Tongue (tissue), 2 donors: ENCODE results near the gene CDH13. TPM values are rescaled to one million over a fixed set of nuclear protein-coding genes. Genes with fewer than 3 reads are reported as not detected.

ENCODE experiments used
- DNase-seq: peaks from one replicate; pipeline ENCODE4 v3.0.0-alpha.2; 2015
- total RNA-seq: library from RNA; depleted of rRNA; stranded (reverse); fragments of >200 nt; gene quantifications from one replicate; pipeline ENCODE4 v1.2.3, GENCODE V29; 2014

Gene CDH13
- total RNA-seq, 1 donor from 2014 or later, result 106 TPM

DNA sequence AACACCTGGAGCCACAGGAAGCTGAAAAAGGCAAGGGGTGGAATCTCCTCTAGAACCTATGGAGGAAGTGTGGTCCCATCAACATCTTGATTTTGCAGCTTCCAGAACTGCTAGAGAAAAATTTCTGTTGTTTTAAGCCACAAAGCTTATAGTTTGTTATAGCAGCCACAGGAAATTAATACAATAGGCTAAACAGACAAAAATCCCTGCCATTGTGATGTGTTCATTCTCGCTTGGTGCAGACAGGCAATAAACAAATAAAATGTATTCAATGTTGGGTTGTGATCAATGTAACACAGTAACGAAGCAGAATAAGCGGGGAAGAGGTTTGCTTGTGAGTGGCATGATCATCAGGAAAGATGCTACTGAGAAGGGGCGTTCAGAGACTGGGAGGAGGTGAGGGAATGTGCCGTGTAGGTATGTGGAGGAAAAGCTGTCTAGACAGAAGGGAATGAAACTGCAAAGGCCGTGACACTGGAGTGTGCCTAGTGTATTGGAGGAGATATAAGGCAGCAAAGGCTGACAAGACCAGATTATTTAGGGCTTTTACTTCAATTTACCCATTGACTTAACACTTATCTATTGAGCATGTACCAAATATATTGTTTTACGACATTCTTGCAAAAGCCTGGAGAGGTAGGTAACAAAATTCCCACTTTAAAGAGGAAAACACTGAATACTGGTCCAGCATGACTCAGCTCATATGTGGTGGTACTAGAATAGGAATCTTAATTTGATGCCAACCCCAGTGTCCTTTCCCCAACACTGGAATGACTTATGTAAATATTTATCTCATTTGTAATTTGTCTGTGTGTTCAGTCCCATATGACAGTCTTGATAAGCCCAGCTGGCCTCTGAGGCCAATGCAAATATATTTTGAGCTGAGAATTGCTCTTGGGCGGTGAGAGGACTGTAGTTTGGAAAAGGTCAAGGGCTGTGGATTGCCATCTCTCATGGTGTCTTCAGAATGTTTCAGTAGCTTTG is 375.9 kb downstream of the CDH13 start:
- no peak for DNase-seq

DNA sequence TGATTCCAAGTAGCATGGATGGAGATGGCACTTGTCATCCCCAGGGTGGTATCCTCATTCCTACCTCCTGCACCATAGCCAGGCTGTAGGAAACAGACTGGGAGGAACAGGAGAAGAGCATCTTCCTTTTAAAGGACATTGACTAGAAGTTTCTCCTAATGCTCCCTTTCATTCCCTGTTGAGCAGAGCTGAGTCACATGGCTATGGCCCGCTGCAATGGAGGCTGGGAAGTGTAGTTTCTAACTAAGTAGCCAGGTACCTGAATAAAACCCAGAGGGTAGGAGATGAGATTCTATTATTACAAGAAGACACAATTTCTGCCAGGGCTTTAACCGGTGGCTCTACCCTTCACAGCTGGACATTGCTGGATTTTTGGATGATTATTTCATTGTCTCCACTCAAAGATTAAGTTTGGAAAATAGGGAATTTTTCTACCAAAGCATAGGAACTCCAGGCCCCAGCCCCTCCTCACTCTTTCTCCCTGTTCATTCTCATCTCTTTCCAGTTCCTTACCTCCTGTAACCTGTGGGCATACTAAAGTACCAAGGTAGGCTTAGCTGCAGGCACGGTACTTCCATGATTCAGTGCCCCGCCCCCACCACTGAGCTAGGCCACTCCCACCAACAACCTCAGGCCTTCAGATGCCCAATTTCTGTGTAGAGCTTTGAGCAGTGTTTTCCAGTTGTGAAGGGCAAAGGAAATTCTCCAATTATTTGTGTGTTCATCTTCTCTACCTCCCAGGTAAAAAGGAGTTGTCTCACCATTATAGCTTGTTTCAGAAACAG is 378.3 kb downstream of the CDH13 start:
- no peak for DNase-seq

DNA sequence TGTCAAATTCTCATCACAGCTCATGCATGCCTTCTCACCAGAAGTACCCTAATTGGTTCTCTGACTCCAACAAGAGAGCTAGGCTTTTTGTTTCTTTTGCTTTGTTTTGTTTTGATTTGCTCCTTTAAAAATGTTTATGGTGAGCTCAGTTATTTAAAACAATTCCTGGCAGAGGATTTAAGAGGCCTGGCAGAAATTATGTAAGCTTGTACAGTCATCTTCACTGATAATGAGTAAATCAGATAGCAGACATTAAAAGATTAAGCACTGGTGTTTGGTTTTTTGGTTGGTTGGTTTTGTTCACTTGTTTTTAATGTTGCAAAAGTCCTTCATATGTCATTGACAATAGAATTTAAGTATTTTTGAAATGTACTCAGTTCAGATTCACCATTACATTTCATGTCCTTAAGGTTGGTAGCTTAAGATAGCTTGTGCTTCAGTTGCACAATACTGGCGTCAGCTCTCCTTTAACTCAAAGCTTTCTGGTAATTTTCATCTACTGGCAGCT is 378.9 kb downstream of the CDH13 start:
- no peak for DNase-seq

DNA sequence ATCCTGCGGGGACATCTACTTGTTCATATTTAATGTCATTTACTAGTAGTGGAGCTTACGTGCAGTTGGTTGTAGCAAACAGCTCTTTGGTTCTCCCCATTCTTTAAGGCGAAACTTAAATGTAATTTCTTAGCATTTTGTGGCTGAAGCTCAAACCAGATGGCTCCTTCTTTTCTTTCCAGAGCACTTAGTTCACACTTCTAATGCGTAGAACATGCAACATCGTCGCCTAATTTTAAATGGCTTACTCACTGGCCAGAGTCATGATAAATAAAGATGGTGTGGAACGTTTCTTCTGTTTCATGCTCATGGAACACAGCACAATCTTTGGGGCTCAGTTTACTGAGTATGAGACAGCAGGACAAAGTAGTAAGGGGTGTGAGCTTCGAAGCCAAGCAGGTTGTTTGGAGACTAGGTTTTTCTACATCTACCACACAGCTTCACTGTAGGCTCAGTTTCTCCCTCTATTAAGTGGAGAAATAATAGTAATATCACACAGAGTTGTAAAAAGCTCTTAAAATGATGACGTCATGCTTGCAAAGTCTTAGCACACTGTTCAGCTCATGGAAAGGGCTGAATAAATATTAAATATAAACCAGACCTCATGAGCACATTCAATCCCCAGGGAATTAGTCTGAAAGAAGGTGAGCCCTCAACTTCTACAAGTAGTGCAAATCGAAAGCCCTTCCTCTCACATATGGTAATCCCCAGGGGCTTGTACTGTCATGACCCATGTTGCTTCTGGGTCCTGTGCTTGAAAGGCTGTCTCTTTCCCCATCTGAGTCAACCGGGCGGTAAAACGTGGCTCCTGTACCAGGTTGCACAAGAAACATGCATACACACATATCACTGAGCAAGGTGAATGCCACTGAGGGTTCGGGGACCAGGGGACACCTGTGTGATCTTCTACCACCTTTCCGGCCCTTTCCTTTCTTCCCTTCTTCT is 384.3 kb downstream of the CDH13 start:
- DNase-seq, result no peak

DNA sequence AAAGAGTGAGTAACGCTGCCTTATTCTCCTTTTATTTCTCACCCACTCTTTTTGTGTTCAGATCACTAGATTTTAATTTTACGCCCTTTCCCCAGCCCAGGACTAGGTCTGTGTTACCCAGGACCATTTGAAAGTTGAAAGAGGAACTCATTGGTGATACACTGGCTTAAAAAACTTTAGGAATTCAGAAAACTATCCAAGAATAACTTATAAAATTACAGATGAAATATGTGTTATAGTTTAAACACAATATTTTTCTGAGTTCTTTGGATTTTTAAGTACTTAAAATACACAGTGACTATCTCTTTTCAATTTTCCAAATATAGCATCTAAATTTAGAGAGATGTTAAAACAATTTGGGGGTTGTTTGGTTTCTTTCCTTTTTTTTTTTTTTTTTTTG is 385.2 kb downstream of the CDH13 start:
- no peak for DNase-seq

DNA sequence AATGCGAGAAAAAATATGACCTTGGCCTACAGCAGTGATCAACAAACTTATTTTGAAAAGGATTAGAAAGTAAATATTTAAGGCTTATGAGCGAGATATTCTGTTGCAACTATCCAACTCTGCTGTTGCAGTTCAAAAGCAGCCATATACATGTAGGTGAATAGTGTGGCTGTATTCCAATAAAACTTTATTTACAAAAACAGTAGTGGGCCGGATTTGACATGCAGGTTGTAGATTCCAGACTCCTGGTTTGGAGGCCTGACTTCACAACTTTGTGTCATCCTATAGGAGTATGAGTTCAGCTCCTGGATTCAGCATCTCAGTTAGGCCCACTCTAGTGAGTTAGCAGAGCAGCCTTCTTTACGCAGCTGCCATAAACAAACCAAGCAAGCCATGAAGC is 386.3 kb downstream of the CDH13 start:
- no peak for DNase-seq

DNA sequence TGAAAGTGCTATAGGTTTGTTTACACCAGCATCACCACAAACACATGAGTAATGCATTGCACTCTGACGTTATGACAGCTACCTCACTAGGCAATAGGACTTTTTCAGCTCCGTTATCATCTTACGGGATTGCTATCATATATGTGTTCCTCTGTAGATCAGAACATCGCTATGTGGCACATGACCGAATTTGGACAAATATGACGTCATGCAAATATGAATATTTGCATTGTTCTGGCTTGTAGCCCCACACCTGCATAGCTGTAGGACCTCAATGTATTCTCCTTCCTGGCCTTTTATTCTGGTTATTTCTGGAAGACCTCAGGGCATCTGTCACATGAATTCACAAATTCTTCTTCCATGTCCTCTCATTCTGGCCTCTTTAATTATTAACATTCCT is 393.2 kb downstream of the CDH13 start:
- DNase-seq, result no peak

DNA sequence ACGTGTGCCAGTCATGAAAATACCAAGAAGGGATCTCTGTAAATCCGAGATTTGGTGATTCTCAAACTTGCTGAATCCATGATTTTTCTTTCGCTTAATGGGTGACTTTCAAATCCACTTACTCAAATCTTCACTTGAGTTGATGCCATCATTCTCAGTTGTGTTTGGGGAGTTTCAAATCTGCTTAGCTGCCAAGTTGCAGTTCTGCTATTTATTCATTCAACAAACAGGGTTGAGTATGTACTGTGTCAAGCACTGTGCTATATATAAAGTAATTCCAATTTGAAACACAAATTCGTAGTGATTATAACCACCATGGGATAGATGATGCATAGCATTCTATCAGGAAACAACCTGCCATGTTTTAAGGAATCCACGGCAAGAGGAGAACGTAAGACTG is 394.3 kb downstream of the CDH13 start:
- no peak for DNase-seq

DNA sequence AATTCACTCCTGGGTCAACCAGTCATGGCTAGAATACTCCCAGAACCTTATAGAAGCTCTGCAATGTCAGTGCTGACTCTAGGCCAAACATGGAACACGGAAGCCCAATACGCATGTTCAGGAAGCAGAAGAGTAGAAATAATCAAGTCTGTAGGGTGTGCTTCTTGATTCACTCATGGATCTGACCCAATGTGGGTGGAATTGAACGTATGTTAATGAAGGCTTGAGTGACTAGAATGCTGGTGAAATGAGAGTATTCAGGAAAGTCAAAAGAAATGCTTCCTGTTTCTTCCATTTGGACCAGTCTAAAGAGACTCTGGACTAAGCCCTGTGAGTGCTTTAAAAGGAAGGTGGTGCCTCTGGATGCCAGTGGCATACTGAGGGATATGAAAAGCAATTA is 395.0 kb downstream of the CDH13 start:
- no peak for DNase-seq

DNA sequence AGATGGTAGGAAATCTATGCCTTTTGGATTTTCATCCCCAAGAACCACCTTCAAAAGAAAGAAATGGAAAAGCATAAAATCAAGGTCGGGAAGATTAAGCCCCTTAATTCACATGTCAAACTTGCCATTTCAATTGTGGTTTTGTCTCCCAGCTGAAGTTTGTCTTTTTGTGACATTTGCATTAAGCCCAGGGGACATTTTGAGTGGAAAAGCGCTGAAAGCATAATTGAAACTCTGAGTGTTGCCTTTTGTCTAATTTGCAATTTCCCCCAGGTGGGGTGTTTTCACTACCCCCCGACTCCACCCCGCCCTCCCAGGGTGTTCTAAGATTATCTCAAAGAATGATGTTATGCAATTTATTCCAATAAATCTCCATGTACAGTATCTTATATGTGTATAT is 396.2 kb downstream of the CDH13 start:
- DNase-seq, result no peak

DNA sequence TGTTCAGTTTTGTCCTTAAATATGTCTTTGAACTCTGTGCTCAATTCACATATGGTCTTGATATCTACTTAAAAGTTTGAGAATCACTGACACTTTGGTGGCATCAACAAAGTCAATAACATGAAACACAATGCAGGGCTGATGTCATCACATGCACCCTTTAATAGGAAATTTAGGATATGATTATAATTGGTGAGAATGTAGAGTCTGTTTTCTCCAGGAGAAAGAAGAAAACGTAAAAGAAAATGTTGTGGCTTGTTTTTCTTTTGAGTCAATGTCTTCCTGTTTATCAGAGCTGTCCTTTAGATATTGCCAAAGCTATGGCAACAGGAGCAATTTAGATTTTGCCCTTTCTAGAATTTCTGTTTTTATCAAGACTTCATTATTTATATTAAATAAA is 396.9 kb downstream of the CDH13 start:
- no peak for DNase-seq

DNA sequence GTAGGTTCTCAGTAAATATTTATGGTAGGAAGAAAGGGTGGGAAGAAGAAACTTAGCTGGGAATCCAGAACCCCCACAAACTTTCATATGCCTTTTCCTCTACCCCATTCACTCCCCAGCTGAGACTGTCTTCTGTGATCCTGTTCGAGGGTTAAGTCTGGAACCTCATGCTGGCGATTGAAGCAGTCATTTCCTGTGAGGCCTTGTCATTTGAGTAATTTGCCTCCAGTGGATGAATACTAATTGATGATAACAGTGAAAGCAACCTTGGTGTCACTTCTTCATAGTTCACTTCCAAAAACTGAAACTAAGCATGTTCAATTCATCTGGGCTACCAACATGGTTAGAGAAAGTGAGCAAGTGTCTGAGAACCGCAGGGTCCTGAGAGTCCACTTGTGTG is 401.2 kb downstream of the CDH13 start:
- no peak for DNase-seq

DNA sequence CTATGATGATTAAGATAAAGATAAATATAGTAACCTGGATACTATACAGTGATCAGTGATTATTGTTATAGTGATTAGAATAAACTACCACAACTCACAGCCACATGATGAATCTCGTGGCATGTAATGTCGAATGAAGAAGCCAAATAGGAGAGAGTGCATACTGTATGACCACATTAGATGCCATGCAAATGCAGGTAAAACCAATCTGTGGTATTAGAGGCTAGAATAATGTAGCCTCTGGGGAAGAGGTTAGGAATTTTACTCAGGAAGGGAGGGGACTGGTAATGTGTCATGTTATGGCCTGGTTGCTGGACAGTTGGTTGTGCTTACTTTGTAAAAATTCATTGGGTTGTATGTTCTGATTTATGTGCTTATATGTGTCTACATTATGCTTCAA is 402.7 kb downstream of the CDH13 start:
- DNase-seq, result no peak

DNA sequence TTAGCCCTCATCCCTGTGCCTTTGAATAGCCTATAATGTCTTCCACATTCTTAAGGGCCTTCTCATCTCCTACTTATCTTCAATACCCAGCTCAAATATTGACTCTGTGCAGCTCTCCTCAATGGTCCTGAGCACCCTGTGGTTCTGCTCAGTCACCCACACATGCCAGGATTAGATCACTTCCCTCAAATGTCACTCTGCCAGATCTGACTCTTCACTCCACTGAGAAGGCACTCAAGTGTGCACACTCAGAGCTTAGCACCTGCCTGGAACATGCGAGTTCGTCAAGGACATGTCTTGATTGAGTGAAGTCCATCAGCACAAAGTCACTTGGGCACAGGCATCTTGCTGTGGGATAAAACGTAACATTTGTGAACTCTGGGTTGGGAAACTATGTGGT is 404.8 kb downstream of the CDH13 start:
- DNase-seq, result no peak

DNA sequence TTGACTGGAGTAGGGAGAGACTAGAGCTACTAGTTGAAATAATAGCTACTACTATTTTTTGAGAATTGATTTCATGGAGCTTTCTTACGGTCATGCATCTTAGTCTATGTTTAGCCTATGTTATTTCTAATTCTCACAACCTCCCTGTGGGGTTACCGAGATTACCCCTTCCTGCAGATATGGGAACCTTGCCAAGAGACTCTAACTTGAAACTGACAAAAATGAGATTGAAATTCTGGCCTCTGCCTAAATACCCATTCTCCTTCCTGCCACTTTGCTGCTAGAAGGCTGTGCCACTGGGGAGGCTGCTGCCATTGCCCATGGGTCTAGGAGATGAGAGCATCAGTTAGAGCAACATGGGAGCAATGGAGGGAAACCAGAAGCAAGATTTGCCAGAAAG is 410.3 kb downstream of the CDH13 start:
- DNase-seq, result peak; percentile 12

DNA sequence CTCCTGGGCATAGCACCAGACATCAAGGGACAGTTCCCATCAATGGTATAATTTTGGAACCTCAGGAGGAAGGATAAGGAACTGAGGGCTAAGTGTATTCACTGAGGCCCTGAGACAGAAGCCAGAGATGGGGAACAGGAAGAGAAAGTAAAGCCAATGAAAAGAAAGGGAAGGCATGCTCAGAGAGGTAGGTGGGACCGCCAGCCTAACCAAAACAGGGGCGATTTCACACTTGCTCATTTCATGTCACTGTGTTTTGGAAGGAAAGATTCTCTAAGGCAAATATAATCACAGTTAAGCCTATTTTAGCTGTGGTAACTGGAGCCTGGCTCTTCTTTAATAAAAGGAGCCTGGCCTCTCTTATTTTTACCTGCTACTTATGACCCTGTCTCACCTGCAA is 411.1 kb downstream of the CDH13 start:
- DNase-seq, result no peak

DNA sequence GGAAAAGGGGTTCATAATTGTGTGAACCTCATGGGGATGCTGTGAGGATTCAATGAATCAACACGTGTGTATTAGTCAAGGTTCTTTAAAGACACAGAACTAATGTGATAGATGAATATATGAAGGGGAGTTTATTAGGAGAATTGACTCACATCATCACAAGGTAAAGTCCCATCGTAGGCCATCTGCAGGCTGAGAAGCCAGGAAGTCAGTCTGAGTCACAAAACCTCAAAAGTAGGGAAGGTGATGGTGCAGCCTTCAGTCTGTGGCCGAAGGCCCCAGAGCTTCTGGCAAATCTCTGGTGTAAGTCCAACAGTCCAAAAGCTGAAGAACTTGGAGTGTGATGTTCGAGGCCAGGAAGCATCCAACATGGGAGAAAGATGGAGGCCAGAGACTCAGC is 413.4 kb downstream of the CDH13 start:
- no peak for DNase-seq

DNA sequence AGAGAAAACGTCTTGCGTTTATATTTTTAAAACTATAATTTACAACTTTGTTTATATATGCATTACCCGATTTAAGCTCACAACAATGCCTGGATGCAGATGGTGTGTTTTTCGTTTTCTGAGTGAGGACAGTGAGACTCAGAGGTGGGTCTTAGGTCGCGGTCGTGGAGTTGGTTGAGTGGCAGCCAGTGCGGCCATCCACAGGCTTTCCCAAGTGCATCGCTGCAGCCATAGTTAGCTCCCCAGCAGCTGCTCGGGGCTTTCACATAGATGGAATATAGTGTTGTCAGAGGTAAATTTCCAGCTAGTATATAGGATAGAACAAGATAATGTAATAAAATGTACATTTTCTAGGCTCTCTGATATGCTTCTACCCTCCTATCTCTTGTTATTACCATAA is 417.8 kb downstream of the CDH13 start:
- no peak for DNase-seq

DNA sequence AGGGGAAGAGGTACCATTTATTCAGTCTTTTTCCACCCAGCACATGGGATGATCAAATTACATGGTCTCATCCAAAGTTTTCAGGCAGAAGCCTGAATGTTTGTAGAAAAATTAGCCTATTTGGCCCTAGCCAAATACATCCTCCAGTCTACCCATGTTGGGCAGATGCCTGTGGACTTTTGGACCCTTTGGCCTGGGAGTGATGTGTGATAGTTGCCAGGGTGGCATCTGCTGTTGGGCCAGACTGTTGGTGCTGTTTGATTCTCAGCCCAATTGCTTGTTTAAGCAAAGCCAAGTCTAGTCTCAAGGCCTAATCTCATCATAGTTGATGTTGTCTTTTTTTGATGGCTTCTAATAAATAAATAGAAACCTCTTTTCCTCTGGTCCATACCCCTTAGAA is 419.0 kb downstream of the CDH13 start:
- DNase-seq, result peak; percentile 11

DNA sequence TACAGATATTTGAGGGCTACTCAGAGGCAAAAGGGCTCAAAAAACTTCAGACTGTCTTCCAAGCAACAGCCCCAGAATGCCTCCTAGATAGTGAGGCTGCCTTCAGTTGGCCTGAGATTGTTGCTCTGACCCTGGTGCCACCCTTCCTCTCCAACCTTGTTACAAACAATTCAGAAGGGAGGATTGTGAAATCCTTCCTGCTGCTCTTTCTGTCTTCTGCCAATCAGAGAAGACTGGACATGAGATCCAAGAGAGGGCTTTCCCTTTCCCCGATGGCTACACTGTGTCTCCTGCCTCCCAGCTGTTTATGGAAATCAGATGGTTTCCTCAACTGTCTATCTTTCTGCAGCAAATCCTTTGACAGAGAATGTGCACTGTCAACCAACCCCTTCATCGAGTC is 419.9 kb downstream of the CDH13 start:
- no peak for DNase-seq

DNA sequence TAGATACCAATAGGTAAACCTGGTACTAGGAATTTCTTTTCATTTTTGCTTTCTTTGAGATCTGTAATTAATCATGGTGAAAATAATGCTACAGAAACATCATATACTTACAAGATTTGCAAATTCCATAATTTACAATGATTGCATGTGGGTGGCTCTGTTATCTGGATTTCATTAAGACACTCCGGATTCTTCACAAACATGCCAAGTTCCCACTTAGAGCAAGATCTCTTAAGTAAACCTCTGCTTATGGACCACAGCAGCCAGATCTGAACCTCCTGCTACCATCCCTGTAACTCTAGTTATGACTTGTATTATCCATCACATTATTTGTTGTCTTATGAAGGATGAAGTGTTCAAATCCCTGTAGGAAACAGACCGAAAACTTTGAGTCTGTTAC is 424.7 kb downstream of the CDH13 start:
- no peak for DNase-seq

DNA sequence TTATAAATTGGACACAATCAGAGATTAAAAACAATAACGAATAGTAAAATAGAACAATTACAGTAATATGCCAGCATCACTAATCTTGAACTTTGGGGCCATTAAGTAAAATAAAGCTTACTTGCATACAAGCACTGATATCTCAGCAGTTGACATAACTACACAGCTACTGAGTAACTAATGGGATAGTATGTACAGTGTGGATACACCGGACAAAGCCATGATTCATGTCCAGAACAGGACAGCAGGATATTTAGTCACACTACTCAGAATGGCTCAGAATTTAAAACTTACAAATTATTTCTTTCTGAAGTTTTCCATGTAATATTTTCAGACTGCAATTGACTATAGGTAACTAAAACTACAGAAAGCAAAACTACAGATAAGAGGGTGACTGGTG is 427.5 kb downstream of the CDH13 start:
- DNase-seq, result no peak
